Right lobe of liver (tissue), 6 donors: Measurements from ENCODE around the gene DDX21. TPM values are rescaled to one million over a fixed set of nuclear protein-coding genes. Genes with fewer than 3 reads are reported as not detected.
"Not testable (repeated sequence)": the region's sequence is repeated elsewhere in the genome, so short reads cannot be mapped to it uniquely, and the experiment has no call there.

Experiments
- ATAC-seq, 4 donors: fragments of 200-7000 bp; cut with Tn5 transposase; one replicate each; pipeline ENCODE4 v1.9.1; 2020; ENCODE audit warnings: mild to moderate bottlenecking in 4 of 4, moderate library complexity in 4 of 4
- DNase-seq, 3 donors: peaks; one replicate each; pipeline ENCODE4 v3.0.0-alpha.2; 2020
- H3K27ac ChIP-seq, 3 donors: fragments of 200-600 bp; one replicate each; pipeline ENCODE4 v1.8.0; 2022
- H3K27me3 ChIP-seq, 2 donors: fragments of 200-600 bp; one replicate each; pipeline ENCODE4 v1.8.0; 2022
- H3K36me3 ChIP-seq, 4 donors: fragments of 200-600 bp; sonication (generic) in 1 of 4; one replicate each; pipeline versions ENCODE4 v1.5.1 to v1.8.0; 2017 to 2022; ENCODE audit warnings: control low read depth in 1 of 4
- H3K4me1 ChIP-seq, 4 donors: fragments of 200-600 bp; sonication (generic) in 1 of 4; one replicate each; pipeline versions ENCODE4 v1.5.1 to v1.8.0; 2017 to 2022; ENCODE audit warnings: control low read depth in 1 of 4
- H3K4me3 ChIP-seq, 3 donors: fragments of 200-600 bp; one replicate each; pipeline ENCODE4 v1.8.0; 2022
- H3K9me3 ChIP-seq, 4 donors: fragments of 200-600 bp; sonication (generic) in 1 of 4; one replicate each; pipeline versions ENCODE4 v1.5.1 to v1.8.0; 2017 to 2022; ENCODE audit warnings: control low read depth in 1 of 4
- CTCF ChIP-seq, 4 donors: fragments of 200-600 bp in 3 of 4; fragments of 450-650 bp in 1 of 4; IDR thresholded peaks; one replicate each; pipeline versions ENCODE4 v1.5.1 to v1.8.0; 2016 to 2022; ENCODE audit warnings: antibody characterized with exemption in 4 of 4, mild to moderate bottlenecking in 2 of 4
- POLR2A ChIP-seq: fragments of 450-650 bp; IDR thresholded peaks from one replicate; pipeline ENCODE4 v1.6.1; 2017; ENCODE audit warnings: antibody characterized with exemption, mild to moderate bottlenecking
- WGBS: methylation state at CpG from one replicate; pipeline ENCODE4 v1.1.6; 2018; ENCODE audit warnings: low coverage, low lambda C conversion rate; ENCODE audit not compliant: insufficient coverage; ENCODE audit errors: missing lambda C conversion rate; 5-methylcytosine and 5-hydroxymethylcytosine counted together
- intact Hi-C, 2 donors: fragments of 100-400 bp; cut with DNase I; formaldehyde crosslinking; loops; one replicate each; pipeline versions ENCODE4 v1.11.2 to v1.14.1; 2022
- long read RNA-seq: library from polyadenylated mRNA; unstranded; transcript quantifications from one replicate; pipeline ENCODE4 v2.0.0, GENCODE V29; 2019
- total RNA-seq, 6 experiments: library from RNA; depleted of rRNA in 2 of 6; stranded (reverse); fragments of >200 nt in 2 of 6; fragmentation: NEBNext Ultra II Directional in 3 of 6; extraction: Animal tissue kit (Norgen Biotek cat#: 25700) in 3 of 6; gene quantifications; one replicate each; pipeline versions ENCODE4 v1.1.0 to v1.2.4, GENCODE V29; 2016 to 2023
- donor health status: DM: no; HTN: yes; CAD: no.
- donor health status: DM: no; HTN: no; CAD: no.
- donor health status: DM: no; HTN: no; CAD: no.
- donor health status: DM: no; HTN: yes; CAD: no.
- donor health status: DM: no; HTN: yes; CAD: no.

DDX21 gene
- total RNA-seq, result 10 to 100 TPM; 12.7 to 43.1 (median 29.1) TPM
- long read RNA-seq, partial matches to known transcripts, result 3 of 4 reads
- long read RNA-seq, other reads (novel, unspliced or antisense), result 1 of 4 reads

- Histone ChIP-seq H3K4me1 (peaks cover 0 to 21% (median 8%) of the 10 kb centered on the region in 4 donors), H3K9me3 (no peaks in the 10 kb centered on the region), H3K27me3 (no peaks in the 10 kb centered on the region), H3K36me3 (peaks cover 0 to 10% (median 3%) of the 10 kb centered on the region in 4 donors), H3K27ac (peak within 1 kb of the TSS; percentile 64 to 90 (median 78)), H3K4me3 (peak within 1 kb of the TSS; percentile 95 to 99 (median 95))
- 2% methylated on average over 30 of the region's 53 CpGs for WGBS
- ATAC-seq (peak; percentile 93 to 98 (median 95)), DNase-seq (peak; percentile 92 to 95 (median 94))
- intact Hi-C loops, result no loop called here
- TF ChIP-seq POLR2A, result peak; percentile 87
- TF ChIP-seq CTCF (IDR thresholded peaks at IDR 0.05), result peak; percentile 41 to 46 (median 43)
Observed at GRCh38 chr10:68955832-68956532, at the start of gene DDX21. Gene DDX21, plus strand, starts transcription at chr10:68956170. Its CDS starts 56 bp downstream, at chr10:68956226.

- H3K36me3 ChIP-seq, result peaks cover 0 to 16% (median 4%) of the 10 kb centered on the region in 4 donors
- no peaks in the 10 kb centered on the region for H3K4me1 ChIP-seq
- no peaks in the 10 kb centered on the region for H3K27me3 ChIP-seq
- no peak overlapping the region for H3K27ac ChIP-seq
- H3K9me3 ChIP-seq, result no peaks in the 10 kb centered on the region
- no peak overlapping the region for H3K4me3 ChIP-seq
- no peak for ATAC-seq
- TF ChIP-seq CTCF (IDR thresholded peaks at IDR 0.05) (no peak), POLR2A (no peak)
- intact Hi-C loops, result no loop called here
- DNase-seq, result no peak
Observed at GRCh38 chr10:68924593-68924992, 31.4 kb upstream of the DDX21 start.

GRCh38 chr10:68925489-68925888 is 30.5 kb upstream of the DDX21 start:
- DNase-seq, result no peak
- H3K9me3 ChIP-seq, result no peaks in the 10 kb centered on the region
- no peaks in the 10 kb centered on the region for H3K27me3 ChIP-seq
- no peak overlapping the region for H3K4me3 ChIP-seq
- no peaks in the 10 kb centered on the region for H3K4me1 ChIP-seq
- peaks cover 0 to 12% (median 0%) of the 10 kb centered on the region in 4 donors for H3K36me3 ChIP-seq
- 100% methylated on average over 2 of the region's 4 CpGs for WGBS
- ATAC-seq, result no peak
- no peak overlapping the region for H3K27ac ChIP-seq
- intact Hi-C loops, result no loop called here
- TF ChIP-seq POLR2A (no peak), CTCF (IDR thresholded peaks at IDR 0.05) (no peak)

GRCh38 chr10:68929157-68929556 is 26.8 kb upstream of the DDX21 start:
- H3K36me3 ChIP-seq, H3K4me1 ChIP-seq, intact Hi-C loops, H3K27me3 ChIP-seq, DNase-seq, H3K4me3 ChIP-seq, ATAC-seq, H3K9me3 ChIP-seq, H3K27ac ChIP-seq: not testable (repeated sequence)
- 100% methylated on average over 2 of the region's 2 CpGs for WGBS

GRCh38 chr10:68929888-68930287 is 26.1 kb upstream of the DDX21 start:
- H3K27ac ChIP-seq, H3K4me1 ChIP-seq, DNase-seq, ATAC-seq, H3K4me3 ChIP-seq, intact Hi-C loops, H3K27me3 ChIP-seq, H3K9me3 ChIP-seq, H3K36me3 ChIP-seq: not testable (repeated sequence)
- WGBS, result 96% methylated on average over 7 of the region's 8 CpGs

GRCh38 chr10:68932860-68933259 is 23.1 kb upstream of the DDX21 start:
- DNase-seq, H3K9me3 ChIP-seq, H3K27ac ChIP-seq, intact Hi-C loops, H3K27me3 ChIP-seq, H3K4me1 ChIP-seq, H3K4me3 ChIP-seq: not testable (repeated sequence)
- H3K36me3 ChIP-seq, result peaks cover 0 to 15% (median 0%) of the 10 kb centered on the region in 4 donors
- 71% methylated on average over 3 of the region's 3 CpGs for WGBS
- peak in 2 of 4 donors; percentile 29 to 58 for ATAC-seq
